ENCODE results near the gene LUC7L. TPM values are rescaled to one million over a fixed set of nuclear protein-coding genes. Genes with fewer than 3 reads are reported as not detected.
"Not testable (repeated sequence)": the region's sequence is repeated elsewhere in the genome, so short reads cannot be mapped to it uniquely, and the experiment has no call there.

LUC7L gene
- total RNA-seq, 1 experiment from 2014 or later: 137 TPM

DNA sequence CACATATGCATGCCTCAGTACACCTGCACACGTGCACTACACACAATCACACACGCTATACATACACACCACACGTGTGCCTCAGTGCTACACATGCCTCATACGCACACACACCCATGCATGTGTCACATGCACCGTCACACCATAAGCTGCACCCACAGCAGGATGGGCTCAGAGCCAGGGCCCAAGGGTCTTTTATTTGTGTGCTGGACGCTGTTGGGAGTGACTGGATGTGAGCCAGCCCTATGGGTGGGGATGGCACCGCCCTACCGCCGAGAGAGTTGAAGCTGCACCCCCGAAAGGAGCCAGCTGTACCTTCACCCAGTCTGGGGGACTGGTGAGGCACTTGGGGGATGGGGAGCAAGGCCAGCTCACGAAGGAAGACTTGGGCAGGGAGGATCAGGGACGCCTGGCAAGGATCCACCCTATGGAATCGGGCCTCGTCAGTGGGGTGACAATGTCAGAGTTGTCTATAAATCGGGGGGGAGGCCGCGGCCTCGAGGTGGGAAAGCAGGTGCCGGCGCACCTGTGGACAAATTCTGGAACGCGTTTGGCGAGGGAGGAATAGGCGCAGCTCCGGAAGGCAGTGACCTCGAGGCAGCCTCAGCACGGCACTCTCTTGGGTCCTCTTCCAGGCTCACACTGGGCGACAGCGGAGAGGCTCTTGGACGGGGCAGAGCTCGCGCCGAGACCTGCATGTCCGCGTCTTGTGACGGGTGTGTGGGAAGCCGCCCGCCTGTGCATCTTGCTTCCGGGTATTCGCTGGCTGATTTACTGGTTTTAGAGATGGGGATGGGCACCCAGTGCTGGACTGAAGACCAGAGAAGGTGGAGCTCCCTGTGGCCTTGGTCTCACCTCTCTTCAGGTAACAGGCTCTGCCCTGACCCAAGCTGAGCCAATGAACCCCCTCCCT is 39.1 kb upstream of the LUC7L start:
- Histone ChIP-seq H3K4me2 (ENCODE audit: insufficient read depth, insufficient read length, low read length) (no peak overlapping the region), H3K79me2 (ENCODE audit: insufficient read depth, low read length) (no peaks in the 10 kb centered on the region), H3K9ac (ENCODE audit: extremely low read depth, insufficient read length, low read length) (no peak overlapping the region), H2AFZ (ENCODE audit: low read length) (no peak overlapping the region), H2BK20ac (ENCODE audit: low read depth, low read length, poor library complexity, severe bottlenecking) (no peak overlapping the region), H2AK5ac (ENCODE audit: insufficient read length, low read length) (no peak overlapping the region), H3K4ac (ENCODE audit: low read depth, low read length) (no peak overlapping the region), H3K9me3 (ENCODE audit: control insufficient read depth, low read depth, low read length) (no peaks in the 10 kb centered on the region), H3K27ac (ENCODE audit: insufficient read length, low read depth, low read length) (no peak overlapping the region), H4K20me1 (ENCODE audit: control insufficient read depth, insufficient read depth, insufficient read length) (no peaks in the 10 kb centered on the region), H3K79me1 (ENCODE audit: insufficient read depth, low read depth, low read length, poor library complexity, severe bottlenecking) (no peaks in the 10 kb centered on the region), H4K8ac (replicated peaks; ENCODE audit: insufficient read length, low read depth, low read length) (peak overlapping the region; percentile 21), H3K18ac (ENCODE audit: insufficient read length, low read depth, low read length) (no peak overlapping the region), H3K56ac (ENCODE audit: insufficient read length, low read depth, low read length) (no peak overlapping the region), H3K27me3 (ENCODE audit: insufficient read depth, low read length) (no peaks in the 10 kb centered on the region), H2BK5ac (ENCODE audit: insufficient read length, low read length) (no peak overlapping the region), H2BK15ac (ENCODE audit: low read depth, low read length) (no peak overlapping the region), H3K23me2 (ENCODE audit: insufficient read length, low read depth, low read length, poor library complexity, severe bottlenecking) (no peaks in the 10 kb centered on the region), H2BK12ac (ENCODE audit: insufficient read length, low read depth, low read length) (no peak overlapping the region), H4K91ac (ENCODE audit: insufficient read length, low read depth, low read length) (no peak overlapping the region), H3K4me1 (ENCODE audit: insufficient read depth, low read length) (no peaks in the 10 kb centered on the region), H3K23ac (ENCODE audit: insufficient read length, low read depth, low read length) (no peak overlapping the region), H3T11ph (ENCODE audit: low read length) (no peak overlapping the region), H3K14ac (ENCODE audit: insufficient read depth, low read length) (no peak overlapping the region), H2BK120ac (ENCODE audit: low read depth, low read length, poor library complexity, severe bottlenecking) (no peak overlapping the region), H4K5ac (ENCODE audit: insufficient read length, low read depth, low read length) (no peak overlapping the region)
- DNase-seq: peak; percentile 38
- no CpG with 5 or more reads among the region's 40 CpGs for WGBS (ENCODE audit: extremely low coverage, insufficient read length, low lambda C conversion rate)
- H3K36me3 Mint-ChIP-seq (ENCODE audit: insufficient read depth in 1 of 3, low read depth in 3 of 3): peaks cover 0 to 8% (median 4%) of the 10 kb centered on the region in 3 experiments; a peak in 3 of 7 replicates
- TF ChIP-seq, protein P1, sequence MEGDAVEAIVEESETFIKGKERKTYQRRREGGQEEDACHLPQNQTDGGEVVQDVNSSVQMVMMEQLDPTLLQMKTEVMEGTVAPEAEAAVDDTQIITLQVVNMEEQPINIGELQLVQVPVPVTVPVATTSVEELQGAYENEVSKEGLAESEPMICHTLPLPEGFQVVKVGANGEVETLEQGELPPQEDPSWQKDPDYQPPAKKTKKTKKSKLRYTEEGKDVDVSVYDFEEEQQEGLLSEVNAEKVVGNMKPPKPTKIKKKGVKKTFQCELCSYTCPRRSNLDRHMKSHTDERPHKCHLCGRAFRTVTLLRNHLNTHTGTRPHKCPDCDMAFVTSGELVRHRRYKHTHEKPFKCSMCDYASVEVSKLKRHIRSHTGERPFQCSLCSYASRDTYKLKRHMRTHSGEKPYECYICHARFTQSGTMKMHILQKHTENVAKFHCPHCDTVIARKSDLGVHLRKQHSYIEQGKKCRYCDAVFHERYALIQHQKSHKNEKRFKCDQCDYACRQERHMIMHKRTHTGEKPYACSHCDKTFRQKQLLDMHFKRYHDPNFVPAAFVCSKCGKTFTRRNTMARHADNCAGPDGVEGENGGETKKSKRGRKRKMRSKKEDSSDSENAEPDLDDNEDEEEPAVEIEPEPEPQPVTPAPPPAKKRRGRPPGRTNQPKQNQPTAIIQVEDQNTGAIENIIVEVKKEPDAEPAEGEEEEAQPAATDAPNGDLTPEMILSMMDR (conservative IDR thresholded peaks at IDR 0.05): no peak
- peak overlapping the region in 2 of 3 experiments; percentile 44 to 61; a peak in 3 of 7 replicates for H3K27ac Mint-ChIP-seq
- H3K4me3 Mint-ChIP-seq: no peak overlapping the region
- H3K9me3 Mint-ChIP-seq: no peaks in the 10 kb centered on the region; a peak in 1 of 5 replicates
- no peaks in the 10 kb centered on the region for H3K27me3 Mint-ChIP-seq (ENCODE audit: low read depth)
- peaks cover 0 to 6% of the 10 kb centered on the region in 2 experiments; a peak in 1 of 4 replicates for H3K4me1 Mint-ChIP-seq

DNA sequence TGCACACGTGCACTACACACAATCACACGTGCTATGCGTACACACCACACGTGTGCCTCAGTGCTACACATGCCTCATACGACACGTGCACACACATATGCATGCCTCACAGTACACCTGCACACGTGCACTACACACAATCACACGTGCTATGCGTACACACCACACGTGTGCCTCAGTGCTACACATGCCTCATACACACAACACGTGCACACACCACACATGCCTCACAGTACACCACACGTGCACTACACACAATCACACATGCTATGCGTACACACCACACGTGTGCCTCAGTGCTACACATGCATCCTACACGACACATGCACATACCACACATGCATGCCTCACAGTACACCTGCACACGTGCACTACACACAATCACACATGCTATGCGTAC is 38.3 kb upstream of the LUC7L start:
- not testable (repeated sequence) for H3K27me3 ChIP-seq (ENCODE audit: insufficient read depth, low read length); H4K91ac ChIP-seq (ENCODE audit: insufficient read length, low read depth, low read length); H2AK5ac ChIP-seq (ENCODE audit: insufficient read length, low read length); H2BK120ac ChIP-seq (ENCODE audit: low read depth, low read length, poor library complexity, severe bottlenecking); H2BK5ac ChIP-seq (ENCODE audit: insufficient read length, low read length); H3K4ac ChIP-seq (ENCODE audit: low read depth, low read length); H3K9me3 Mint-ChIP-seq; H3K4me3 Mint-ChIP-seq; H3K9ac ChIP-seq (ENCODE audit: extremely low read depth, insufficient read length, low read length); H3T11ph ChIP-seq (ENCODE audit: low read length); H3K23ac ChIP-seq (ENCODE audit: insufficient read length, low read depth, low read length); H2BK15ac ChIP-seq (ENCODE audit: low read depth, low read length); H3K27ac Mint-ChIP-seq; H2AFZ ChIP-seq (ENCODE audit: low read length); H3K27me3 Mint-ChIP-seq (ENCODE audit: low read depth); H3K9me3 ChIP-seq (ENCODE audit: control insufficient read depth, low read depth, low read length); H3K23me2 ChIP-seq (ENCODE audit: insufficient read length, low read depth, low read length, poor library complexity, severe bottlenecking); H3K14ac ChIP-seq (ENCODE audit: insufficient read depth, low read length); H3K4me2 ChIP-seq (ENCODE audit: insufficient read depth, insufficient read length, low read length); H3K79me2 ChIP-seq (ENCODE audit: insufficient read depth, low read length); H3K18ac ChIP-seq (ENCODE audit: insufficient read length, low read depth, low read length); H2BK20ac ChIP-seq (ENCODE audit: low read depth, low read length, poor library complexity, severe bottlenecking); H3K79me1 ChIP-seq (ENCODE audit: insufficient read depth, low read depth, low read length, poor library complexity, severe bottlenecking); H2BK12ac ChIP-seq (ENCODE audit: insufficient read length, low read depth, low read length); H3K4me1 ChIP-seq (ENCODE audit: insufficient read depth, low read length); DNase-seq; H4K20me1 ChIP-seq (ENCODE audit: control insufficient read depth, insufficient read depth, insufficient read length); H3K4me1 Mint-ChIP-seq; H3K27ac ChIP-seq (ENCODE audit: insufficient read length, low read depth, low read length)
- Histone ChIP-seq H4K5ac (ENCODE audit: insufficient read length, low read depth, low read length) (peak overlapping the region; percentile 17), H3K56ac (ENCODE audit: insufficient read length, low read depth, low read length) (peak overlapping the region; percentile 31), H4K8ac (replicated peaks; ENCODE audit: insufficient read length, low read depth, low read length) (peak overlapping the region; percentile 21)
- H3K36me3 Mint-ChIP-seq (ENCODE audit: insufficient read depth in 1 of 3, low read depth in 3 of 3): peaks cover 0 to 12% (median 5%) of the 10 kb centered on the region in 3 experiments; a peak in 4 of 7 replicates
- no CpG with 5 or more reads among the region's 17 CpGs for WGBS (ENCODE audit: extremely low coverage, insufficient read length, low lambda C conversion rate)
